DOHH2 (cell line): ENCODE measurements around the gene RFX4.

ENCODE experiments used
- EZH2phosphoT487 ChIP-seq: fragments of 200-600 bp; sonication (generic); IDR thresholded peaks from 2 replicates; pipeline ENCODE4 v1.6.1; 2017; ENCODE audit warnings: borderline replicate concordance, mild to moderate bottlenecking, antibody characterized with exemption, low read length, moderate library complexity, mixed read lengths
- TF ChIP-seq, protein P1 (sequence below): fragments of 200-600 bp; sonication (generic); IDR thresholded peaks from one replicate; pipeline ENCODE4 v1.5.1; 2014; ENCODE audit warnings: antibody characterized with exemption, mild to moderate bottlenecking, low read depth, low read length; ENCODE audit not compliant: poor library complexity, severe bottlenecking

DNA sequence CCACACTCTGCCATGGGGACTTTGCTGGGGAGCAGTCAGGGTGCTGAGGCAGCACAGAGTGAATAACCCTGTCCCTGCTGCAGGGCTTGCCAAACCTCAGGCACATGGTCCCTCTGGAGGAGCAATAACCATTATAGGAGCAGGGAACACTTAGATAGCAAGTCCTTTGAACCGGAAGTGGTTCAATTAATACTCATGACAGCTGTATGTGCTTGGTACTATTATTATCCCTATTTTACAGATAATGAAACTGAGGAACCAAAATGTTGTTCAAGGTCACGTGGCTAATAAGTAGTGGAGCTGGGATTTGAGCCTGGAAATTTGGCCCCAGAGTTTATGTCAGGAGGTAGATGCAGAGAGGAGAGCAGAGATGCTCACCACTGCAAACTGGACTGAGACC is 49.0 kb downstream of the RFX4 start:
- TF ChIP-seq, protein P1, sequence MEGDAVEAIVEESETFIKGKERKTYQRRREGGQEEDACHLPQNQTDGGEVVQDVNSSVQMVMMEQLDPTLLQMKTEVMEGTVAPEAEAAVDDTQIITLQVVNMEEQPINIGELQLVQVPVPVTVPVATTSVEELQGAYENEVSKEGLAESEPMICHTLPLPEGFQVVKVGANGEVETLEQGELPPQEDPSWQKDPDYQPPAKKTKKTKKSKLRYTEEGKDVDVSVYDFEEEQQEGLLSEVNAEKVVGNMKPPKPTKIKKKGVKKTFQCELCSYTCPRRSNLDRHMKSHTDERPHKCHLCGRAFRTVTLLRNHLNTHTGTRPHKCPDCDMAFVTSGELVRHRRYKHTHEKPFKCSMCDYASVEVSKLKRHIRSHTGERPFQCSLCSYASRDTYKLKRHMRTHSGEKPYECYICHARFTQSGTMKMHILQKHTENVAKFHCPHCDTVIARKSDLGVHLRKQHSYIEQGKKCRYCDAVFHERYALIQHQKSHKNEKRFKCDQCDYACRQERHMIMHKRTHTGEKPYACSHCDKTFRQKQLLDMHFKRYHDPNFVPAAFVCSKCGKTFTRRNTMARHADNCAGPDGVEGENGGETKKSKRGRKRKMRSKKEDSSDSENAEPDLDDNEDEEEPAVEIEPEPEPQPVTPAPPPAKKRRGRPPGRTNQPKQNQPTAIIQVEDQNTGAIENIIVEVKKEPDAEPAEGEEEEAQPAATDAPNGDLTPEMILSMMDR: no peak
- no peak for TF ChIP-seq EZH2phosphoT487
